22Rv1 (cell line): ENCODE measurements around the gene GRM8.

Experiments used
- H3K27ac ChIP-seq: fragments of 450-650 bp; 2 replicates; pipeline ENCODE4 v1.5.1; 2017
- CTCF ChIP-seq: fragments of 450-650 bp; IDR thresholded peaks from 2 replicates; pipeline ENCODE4 v1.5.1; 2017; ENCODE audit warnings: mild to moderate bottlenecking
- ZFX ChIP-seq: fragments of 450-650 bp; IDR thresholded peaks from 2 replicates; pipeline ENCODE4 v1.6.1; 2017; ENCODE audit warnings: antibody characterized with exemption, borderline replicate concordance

GRM8 gene

GRCh38 chr7:126485791-126486190, 767.0 kb downstream of the GRM8 start:
- no peak overlapping the region for H3K27ac ChIP-seq
- no peak for TF ChIP-seq ZFX
- TF ChIP-seq CTCF = no peak

- no peak overlapping the region for H3K27ac ChIP-seq
- TF ChIP-seq CTCF = no peak
- no peak for TF ChIP-seq ZFX
Measured at GRCh38 chr7:126483972-126484371, 768.8 kb downstream of the GRM8 start.

GRCh38 chr7:126472825-126473224, 779.9 kb downstream of the GRM8 start:
- H3K27ac ChIP-seq = no peak overlapping the region
- TF ChIP-seq ZFX (no peak), CTCF (no peak)

- no peak overlapping the region for H3K27ac ChIP-seq
- no peak for TF ChIP-seq ZFX
- no peak for TF ChIP-seq CTCF
Measured at GRCh38 chr7:126462405-126462804, 790.3 kb downstream of the GRM8 start.

GRCh38 chr7:126460664-126461063, 792.1 kb downstream of the GRM8 start:
- TF ChIP-seq CTCF (no peak), ZFX (no peak)

GRCh38 chr7:126453104-126453503, 799.6 kb downstream of the GRM8 start:
- H3K27ac ChIP-seq = no peak overlapping the region
- TF ChIP-seq ZFX (no peak), CTCF (no peak)

More at GRCh38 chr7:126460664-126461063, 792.1 kb downstream of the GRM8 start:
- no peak overlapping the region for H3K27ac ChIP-seq

GRCh38 chr7:126450269-126450671, 802.5 kb downstream of the GRM8 start:
- H3K27ac ChIP-seq = no peak overlapping the region
- TF ChIP-seq CTCF (no peak), ZFX (no peak)
